NCI-H1436 treated with DMSO at 0.1 percent for 48 hours (cell line): ENCODE results near the gene STK36.

Experiments used
- DNase-seq: peaks from one replicate; lab custom pipeline; 2025; lab: John Stamatoyannopoulos, UW

STK36 gene

GRCh38 chr2:218748741-218749441 is 77.0 kb downstream of the STK36 start:
- DNase-seq: no peak
